ENCODE data around the gene LOXL1.

DNA sequence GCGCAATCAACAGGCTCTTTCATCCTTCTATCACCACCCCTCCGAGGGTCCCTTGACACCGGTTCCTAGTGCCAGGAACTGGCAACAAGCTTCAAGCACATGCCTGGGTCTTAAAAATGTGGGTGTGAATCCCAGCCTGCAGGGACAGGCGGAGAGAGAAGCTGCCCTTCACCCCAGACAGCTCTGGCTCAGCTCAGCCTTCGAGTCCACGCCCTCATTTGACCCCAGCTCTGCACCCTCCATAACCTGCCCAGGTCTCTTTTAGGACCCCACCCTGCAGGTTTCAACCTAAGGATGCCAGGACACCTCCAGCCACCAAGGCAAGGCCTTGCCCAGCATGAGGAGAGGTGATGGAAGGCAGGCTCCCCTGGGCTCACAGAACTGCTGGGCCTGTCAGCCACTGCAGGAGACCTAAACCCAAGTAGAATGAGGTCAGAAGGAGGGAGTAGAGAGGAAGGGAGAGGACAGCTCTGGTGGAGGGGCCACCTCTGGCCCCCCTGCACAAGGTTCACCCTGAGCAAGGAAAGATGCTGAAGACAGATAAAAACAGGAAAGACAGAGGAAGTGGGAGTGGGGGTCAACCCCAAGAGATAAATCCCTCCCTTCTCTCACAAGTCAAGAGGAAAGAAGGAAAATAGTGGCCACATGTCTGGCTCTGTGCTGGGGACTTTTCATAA is 2.6 kb upstream of the LOXL1 start:
- TF ChIP-seq EZH2phosphoT487 (IDR thresholded peaks at IDR 0.05; ENCODE audit: low read depth, severe bottlenecking, unreplicated experiment) = no peak
- TF ChIP-seq CTCF (IDR thresholded peaks at IDR 0.05; ENCODE audit: poor library complexity) = no peak
- TF ChIP-seq EZH2 (IDR thresholded peaks at IDR 0.05; ENCODE audit: borderline replicate concordance) = no peak

All from hepatocyte (in vitro differentiated cells).